Pons (tissue), 1 donor: Measurements from ENCODE around the gene RGS10.
"Not testable (repeated sequence)": the region's sequence is repeated elsewhere in the genome, so short reads cannot be mapped to it uniquely, and the experiment has no call there.

Source experiments
- DNase-seq: peaks from one replicate; pipeline ENCODE4 v3.0.0-alpha.2; 2016; ENCODE audit warnings: low spot score

RGS10 gene

DNA sequence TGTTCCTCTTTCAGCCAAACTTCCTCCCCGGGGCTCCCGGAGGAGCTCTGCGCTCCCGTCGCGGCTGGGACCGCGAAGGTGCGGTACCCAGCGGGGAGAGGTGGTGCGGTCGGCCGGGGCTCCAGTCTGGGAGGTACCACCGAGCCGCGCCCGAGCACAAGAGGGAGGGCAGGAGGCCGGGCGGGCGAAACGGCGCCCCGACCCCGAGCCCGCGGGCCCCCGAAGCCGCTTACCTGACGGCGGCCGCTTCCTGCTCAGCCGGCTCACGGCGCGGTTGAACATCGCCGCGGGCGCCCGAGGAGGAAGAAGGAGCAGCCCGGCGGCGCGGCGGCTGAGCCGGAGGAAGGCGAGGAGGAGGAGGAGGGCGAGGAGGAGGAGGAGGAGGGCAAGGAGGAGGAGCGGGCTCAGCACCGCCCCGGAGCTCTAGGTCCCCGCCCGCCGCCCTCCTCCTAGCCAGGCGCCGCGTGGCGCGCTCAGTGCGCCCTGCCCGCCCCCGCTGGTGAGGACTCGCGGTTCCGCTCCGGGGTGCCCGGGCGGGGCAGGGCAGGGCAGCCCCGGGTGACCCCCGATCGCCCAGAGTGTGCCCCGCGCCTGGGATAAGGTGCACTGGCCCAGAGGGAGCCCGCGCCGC, at the start of gene RGS10:
Gene RGS10 (minus strand): TSS at position 363 of the 631 bp plus-strand sequence. CDS start 81 bp downstream, at position 282.
- peak; percentile 48 for DNase-seq

DNA sequence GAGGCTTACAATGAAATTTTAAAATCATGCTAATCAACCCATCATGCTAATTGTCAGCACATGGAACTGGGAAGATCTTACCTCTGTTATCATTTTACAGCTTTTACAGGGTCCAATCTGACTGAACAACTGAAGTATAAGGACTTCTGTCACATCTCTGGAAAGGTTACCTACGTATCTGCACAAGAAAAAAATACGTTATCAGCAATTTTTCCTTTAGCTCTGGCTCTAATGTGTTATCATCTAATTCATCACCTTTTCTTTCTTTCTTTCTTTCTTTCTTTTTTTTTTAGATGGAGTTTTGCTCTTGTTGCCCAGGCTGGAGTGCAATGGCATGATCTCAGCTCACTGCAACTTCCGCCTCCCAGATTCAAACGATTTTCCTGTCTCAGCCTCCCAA, 45.6 kb upstream of the RGS10 start:
- no peak for DNase-seq

GRCh38 chr10:119578355-119578754, 35.8 kb upstream of the RGS10 start:
- no peak for DNase-seq

DNA sequence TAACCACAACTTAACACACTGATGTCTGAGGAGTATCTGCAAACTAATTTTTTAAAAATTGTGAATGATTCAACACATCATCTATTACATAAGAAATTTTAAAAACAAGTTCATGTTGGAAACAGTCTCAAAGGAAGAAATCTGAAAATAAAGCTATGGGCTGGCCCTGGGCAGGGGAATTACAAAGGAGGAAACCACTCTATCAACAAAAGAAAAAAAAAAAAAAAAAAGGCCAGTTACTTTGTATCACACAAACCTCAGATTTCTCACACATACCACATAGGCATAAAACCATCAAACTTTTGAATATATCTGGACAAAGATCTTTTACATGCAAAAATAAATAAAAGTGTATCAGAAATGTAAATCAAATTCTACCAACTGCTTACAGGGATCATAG, 33.5 kb upstream of the RGS10 start:
- DNase-seq = no peak

GRCh38 chr10:119575506-119575905, 33.0 kb upstream of the RGS10 start:
- no peak for DNase-seq

GRCh38 chr10:119567978-119568377, 25.5 kb upstream of the RGS10 start:
- DNase-seq = no peak

DNA sequence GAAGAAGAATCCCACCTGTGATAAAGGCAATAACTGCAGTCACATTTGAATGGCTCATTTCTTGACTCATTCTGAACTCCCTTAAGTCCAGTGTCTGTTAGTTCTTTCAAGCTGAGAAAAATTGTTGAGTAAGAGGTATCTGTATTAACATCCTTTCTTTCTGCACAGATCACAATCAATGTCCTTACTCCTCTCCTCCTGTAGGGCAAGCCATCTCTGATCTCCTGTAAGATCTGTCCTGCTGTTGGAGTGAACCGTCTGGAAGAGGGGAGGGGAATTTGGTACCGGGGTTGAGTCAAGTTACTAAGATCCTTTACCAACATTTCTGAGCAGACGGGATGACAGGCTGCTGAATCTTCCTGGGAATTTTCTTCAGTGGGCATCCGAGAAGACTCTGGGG, 19.6 kb upstream of the RGS10 start:
- DNase-seq = no peak

GRCh38 chr10:119559511-119559910, 17.0 kb upstream of the RGS10 start:
- not testable (repeated sequence) for DNase-seq

DNA sequence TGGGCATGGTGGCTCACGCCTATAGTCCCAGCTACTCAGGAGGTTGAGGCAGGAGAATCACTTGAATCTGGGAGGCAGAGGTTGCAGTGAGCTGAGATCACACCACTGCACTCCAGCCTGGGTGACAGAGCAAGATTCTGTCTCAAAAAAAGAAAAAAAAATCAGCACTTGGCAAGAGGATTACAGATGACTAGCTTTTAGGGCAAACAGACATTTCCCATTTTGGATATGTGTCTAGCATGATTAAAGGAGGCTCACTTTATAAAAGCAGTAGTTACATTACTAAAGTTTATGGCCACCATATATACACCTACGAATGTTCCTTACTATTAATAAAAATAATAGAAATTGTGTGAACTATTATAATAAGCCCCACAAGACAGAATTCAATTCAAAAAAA, 13.6 kb upstream of the RGS10 start:
- not testable (repeated sequence) for DNase-seq

GRCh38 chr10:119555178-119555784, 12.8 kb upstream of the RGS10 start:
- no peak for DNase-seq

DNA sequence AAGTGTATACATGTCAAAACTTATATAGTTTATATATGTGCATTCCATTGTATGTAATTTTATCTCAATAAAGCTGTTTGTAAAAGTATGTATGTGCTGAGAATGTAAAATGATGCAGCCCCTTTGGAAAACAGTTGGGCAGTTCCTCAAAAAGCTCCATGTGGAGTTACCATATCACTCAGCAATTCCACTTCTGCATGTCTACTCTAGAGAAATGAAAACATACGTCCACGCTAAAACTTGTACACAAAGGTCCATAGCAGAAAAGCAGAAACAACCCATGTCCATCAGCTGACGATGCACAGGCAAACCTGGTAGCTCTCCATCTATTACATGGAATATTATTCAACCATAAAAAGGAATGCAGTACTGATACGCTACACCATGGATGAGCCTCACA, 8.3 kb upstream of the RGS10 start:
- peak; percentile 57 for DNase-seq

GRCh38 chr10:119549247-119549999, 6.9 kb upstream of the RGS10 start:
- no peak for DNase-seq

DNA sequence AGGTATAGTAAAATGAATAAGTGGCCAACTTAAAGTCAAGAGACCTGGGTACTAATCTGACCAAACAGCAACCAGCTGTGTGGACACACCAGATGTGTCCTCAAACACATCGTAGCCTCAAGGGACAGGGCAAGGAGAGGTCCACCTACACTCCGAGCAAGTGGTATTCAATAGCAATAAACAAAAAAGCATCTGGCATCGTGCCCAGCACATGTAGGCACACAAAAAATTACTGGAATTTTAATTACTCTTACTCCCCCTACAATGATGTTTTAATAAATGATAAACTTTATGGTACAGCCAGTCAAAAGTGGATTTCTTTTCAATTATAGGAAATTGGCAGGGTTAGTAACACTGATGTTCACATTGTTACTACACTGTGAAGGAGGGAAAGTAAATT, 3.5 kb upstream of the RGS10 start:
- no peak for DNase-seq

DNA sequence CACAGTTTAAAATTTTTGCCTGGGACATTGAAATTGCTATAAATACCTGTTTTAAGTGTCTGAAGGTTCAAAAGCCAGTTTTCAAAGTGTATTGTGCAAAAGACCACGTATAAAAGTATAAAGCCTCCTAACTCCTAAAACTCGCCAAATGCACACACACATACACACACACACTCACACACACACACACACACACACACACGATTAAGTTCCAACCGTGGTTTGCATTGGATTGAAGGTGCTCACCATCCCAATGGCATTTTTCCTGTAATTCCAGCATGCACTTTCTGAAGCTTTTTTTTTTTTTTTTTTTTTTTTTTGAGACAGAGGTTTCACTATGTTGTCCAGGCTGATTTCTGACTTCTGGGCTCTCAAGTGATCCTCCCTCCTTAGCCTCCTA, 2.8 kb upstream of the RGS10 start:
- no peak for DNase-seq

DNA sequence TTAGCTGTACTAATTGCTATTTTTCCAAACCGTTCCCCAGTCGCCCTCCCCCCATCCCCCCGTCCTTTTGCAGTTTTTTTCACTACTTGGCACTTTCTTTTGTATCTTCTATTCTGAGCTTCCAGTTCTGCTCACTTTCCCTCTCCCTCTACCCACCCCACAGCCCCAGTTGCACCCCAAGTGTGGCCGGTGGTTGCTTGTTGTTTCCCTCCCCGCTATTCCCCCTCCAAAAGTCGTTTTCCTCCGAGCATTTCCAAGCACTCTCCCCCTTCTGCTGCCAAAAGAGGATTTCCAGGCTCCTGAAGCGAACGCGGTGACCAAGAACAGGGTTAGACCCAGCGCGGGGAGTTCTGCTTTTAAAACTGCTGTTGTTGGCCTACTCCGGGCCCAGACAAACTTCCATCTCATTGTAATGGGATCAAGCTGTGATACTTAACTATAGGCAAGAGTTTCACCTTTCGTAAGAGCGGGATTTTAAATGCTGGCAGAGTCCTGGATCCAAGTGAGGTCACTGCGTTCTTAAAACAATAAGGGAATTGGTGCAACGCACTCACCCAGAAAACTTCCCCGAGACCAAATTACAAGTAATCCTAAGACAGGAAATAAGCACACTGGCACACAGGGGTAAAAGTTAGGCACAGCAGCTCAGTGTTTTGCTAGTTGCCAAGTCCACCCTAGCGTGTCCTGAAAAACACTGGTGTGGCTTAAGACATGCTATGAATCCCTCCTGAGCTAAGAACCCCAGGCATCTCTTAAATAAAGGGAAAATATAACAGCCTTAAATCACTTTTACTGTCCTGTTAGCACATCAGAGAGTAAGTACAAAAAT, 1.5 kb upstream of the RGS10 start:
- DNase-seq = no peak

DNA sequence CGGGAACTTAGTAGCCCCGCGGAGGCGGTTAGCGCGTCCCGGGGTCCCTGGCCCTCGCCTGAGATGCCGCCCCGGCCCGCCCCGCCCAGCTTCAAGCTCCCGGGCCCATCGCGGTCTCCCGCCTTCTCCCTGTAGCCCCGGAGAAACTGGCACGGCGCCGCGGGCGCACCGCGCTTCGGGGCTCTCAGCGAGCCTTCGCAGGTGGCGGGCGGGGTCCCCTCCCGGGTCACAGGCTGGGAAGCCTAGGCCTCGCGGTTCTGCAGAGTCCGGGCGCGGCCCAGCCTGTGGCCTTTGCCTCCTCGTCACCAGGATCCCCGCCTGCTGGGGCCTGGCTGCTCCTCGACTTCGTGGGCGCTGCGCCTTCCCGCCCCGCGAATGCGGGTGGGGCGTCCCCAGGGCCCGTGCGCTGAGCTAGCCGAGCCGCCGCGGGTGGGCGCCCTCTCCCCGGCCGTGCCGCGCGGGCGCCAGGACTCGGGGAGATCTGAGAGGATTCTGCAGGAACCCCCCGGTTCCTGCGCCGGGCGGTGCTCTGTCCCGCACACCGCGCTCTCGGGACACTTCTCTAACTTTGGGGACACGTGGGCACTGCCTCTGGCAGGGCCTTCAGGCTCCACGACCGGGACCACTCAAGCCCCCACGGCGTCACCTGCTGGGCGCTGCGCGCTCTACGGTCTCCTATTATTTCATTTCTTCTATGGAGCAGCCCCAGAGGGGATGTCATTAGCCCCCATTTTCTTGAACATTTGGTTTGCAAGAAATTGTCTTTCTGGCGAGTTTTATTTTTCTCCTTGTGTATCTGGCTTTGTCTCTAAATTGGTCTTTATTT, 682 bp upstream of the RGS10 start:
- no peak for DNase-seq

- DNase-seq = no peak
Observed at GRCh38 chr10:119541459-119542356, 811 bp downstream of the RGS10 start.

DNA sequence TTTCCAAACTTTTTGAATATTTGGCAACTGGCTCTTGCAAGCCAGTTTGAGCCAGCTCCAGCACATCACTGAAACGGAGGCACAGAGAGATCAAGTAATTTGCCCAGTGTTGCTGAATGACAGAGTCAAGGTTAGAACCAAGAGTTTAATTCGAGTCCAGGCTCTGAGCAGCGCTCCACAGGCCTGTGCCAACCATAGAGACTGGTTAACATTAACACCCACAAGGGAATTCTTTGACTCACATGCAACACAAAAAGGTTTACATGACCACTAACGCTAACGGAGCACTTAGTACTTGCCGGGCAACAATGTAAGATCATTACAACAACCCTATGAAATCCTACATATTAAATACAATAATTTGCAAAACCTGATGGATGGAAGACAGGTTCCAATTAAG, 1.5 kb downstream of the RGS10 start:
- no peak for DNase-seq

- DNase-seq = no peak
Observed at GRCh38 chr10:119540038-119540437, 2.5 kb downstream of the RGS10 start.

DNA sequence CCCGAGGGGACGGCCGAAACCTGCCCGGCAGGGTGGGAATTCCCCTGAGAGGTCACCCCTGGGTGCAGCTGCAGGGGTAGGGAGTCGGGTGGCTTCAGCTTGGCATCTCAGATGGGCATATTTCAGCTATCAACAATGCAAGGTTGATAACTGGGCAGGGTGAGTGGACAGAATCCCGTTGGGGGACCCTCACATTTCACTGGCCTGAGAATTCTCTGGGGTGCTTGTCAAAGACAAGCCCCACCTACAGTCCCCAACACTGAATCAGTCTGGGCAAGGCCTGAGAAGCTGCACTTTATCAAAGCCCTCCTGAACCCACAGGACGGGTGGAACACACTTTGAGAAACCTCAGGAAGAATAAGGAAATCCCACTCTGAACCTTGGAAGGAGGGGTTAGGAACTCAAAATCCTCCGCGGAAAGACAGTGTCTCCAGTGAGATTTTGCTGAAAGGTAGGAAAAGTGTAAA, 3.1 kb downstream of the RGS10 start:
- DNase-seq = no peak
